OCI-LY3 (cell line): ENCODE data around the gene PPP1R26.

ENCODE experiments used
- H2AFZ ChIP-seq: fragments of 200-600, 300-600 bp; shearing (Covaris generic); 2 replicates; pipeline ENCODE4 v1.6.0; 2014; ENCODE audit warnings: antibody characterized with exemption, low read depth, low read length
- H3K27ac ChIP-seq: fragments of 200-600, 300-600 bp; sonication (generic); 2 replicates; pipeline ENCODE4 v1.5.1; 2014; ENCODE audit warnings: mild to moderate bottlenecking, low read length, moderate library complexity, mixed read lengths
- H3K27me3 ChIP-seq: fragments of 200-600, 300-600 bp; sonication (generic); 2 replicates; pipeline ENCODE4 v1.6.1; 2014; ENCODE audit warnings: low read depth, low read length, mixed read lengths
- H3K36me3 ChIP-seq: fragments of 200-600, 300-600 bp; sonication (generic); replicated peaks from 2 replicates; pipeline ENCODE3; 2014; ENCODE audit warnings: low read depth, low read length, mixed read lengths
- H3K4me1 ChIP-seq: fragments of 300-600, 200-600 bp; sonication (generic); 2 replicates; pipeline ENCODE4 v1.6.1; 2014; ENCODE audit warnings: low read length, mixed read lengths
- H3K4me2 ChIP-seq: fragments of 200-600, 300-600 bp; sonication (generic); 2 replicates; pipeline ENCODE4 v1.6.1; 2014; ENCODE audit warnings: low read length, mixed read lengths
- H3K4me3 ChIP-seq: fragments of 300-600, 200-600 bp; sonication (generic); 2 replicates; pipeline ENCODE4 v1.5.1; 2014; ENCODE audit warnings: antibody characterized with exemption, mild to moderate bottlenecking, low read length, moderate library complexity
- H3K79me2 ChIP-seq: fragments of 300-600, 200-600 bp; shearing (Covaris generic); 2 replicates; pipeline ENCODE4 v1.6.1; 2014; ENCODE audit warnings: mild to moderate bottlenecking, low read length, mixed read lengths
- H3K9ac ChIP-seq: fragments of 300-600, 200-600 bp; shearing (Covaris generic); 2 replicates; pipeline ENCODE4 v1.6.0; 2014; ENCODE audit warnings: mild to moderate bottlenecking, low read length, moderate library complexity
- H3K9me3 ChIP-seq: fragments of 200-600, 300-600 bp; shearing (Covaris generic); 2 replicates; pipeline ENCODE4 v1.6.1; 2014; ENCODE audit warnings: low read length, mixed read lengths; ENCODE audit not compliant: insufficient read depth
- H4K20me1 ChIP-seq: fragments of 200-600, 300-600 bp; sonication (generic); 2 replicates; pipeline ENCODE4 v1.6.1; 2016; ENCODE audit warnings: low read length, mixed read lengths; ENCODE audit not compliant: insufficient read depth
- CTCF ChIP-seq: fragments of 200-600, 300-600 bp; sonication (generic); IDR thresholded peaks from 2 replicates; pipeline ENCODE4 v1.5.1; 2014; ENCODE audit warnings: antibody characterized with exemption, low read length, low read depth
- EZH2phosphoT487 ChIP-seq: fragments of 200-600 bp; shearing (Covaris generic); IDR thresholded peaks from 2 replicates; pipeline ENCODE4 v1.6.1; 2018; ENCODE audit warnings: antibody characterized with exemption, mixed run types, low read depth

PPP1R26 gene

DNA sequence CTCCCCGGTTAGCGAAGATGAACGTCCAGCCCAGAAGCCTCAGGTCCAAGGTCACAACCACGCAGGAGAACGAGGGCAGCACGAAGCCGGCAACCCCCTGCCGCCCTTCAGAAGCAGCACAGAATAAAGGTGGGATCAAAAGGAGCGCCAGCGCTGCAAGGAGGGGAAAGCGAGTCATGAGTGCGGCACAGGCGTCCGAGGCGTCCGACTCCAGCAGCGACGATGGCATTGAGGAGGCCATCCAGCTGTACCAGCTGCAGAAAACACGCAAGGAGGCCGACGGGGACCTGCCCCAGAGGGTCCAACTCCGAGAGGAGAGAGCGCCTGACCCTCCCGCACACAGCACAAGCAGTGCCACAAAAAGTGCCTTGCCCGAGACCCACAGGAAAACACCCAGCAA, 5.8 kb downstream of the PPP1R26 start:
- H3K4me3 ChIP-seq, result no peak overlapping the region
- H3K79me2 ChIP-seq, result no peaks in the 10 kb centered on the region
- TF ChIP-seq EZH2phosphoT487 (no peak), CTCF (no peak)
- no peaks in the 10 kb centered on the region for H3K36me3 ChIP-seq
- no peaks in the 10 kb centered on the region for H3K9me3 ChIP-seq
- no peak overlapping the region for H3K9ac ChIP-seq
- H3K27ac ChIP-seq, result no peak overlapping the region
- H3K4me2 ChIP-seq, result no peak overlapping the region
- no peaks in the 10 kb centered on the region for H4K20me1 ChIP-seq
- 0 out of 2 replicates have a peak, but pooled peaks cover 3% of the 10 kb centered on the region for H3K4me1 ChIP-seq
- no peak overlapping the region for H2AFZ ChIP-seq
- no peaks in the 10 kb centered on the region for H3K27me3 ChIP-seq

DNA sequence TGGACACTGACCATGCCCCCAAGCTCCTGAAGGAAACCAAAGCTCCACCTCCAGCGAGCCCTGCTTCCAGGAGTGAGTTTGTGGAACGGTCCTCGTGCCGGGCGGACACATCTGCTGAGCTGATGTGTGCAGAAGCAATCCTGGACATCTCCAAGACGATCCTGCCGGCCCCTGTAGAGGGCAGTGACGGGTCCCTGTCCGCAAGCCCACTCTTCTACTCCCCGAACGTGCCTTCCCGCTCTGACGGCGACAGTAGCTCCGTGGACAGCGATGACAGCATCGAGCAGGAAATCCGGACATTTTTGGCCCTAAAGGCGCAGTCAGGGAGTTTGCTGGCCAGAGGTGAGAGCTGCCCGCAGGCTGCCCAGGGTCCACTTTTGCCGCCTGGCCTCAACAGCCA, 6.2 kb downstream of the PPP1R26 start:
- no peaks in the 10 kb centered on the region for H3K27me3 ChIP-seq
- no peaks in the 10 kb centered on the region for H3K79me2 ChIP-seq
- no peaks in the 10 kb centered on the region for H4K20me1 ChIP-seq
- H3K27ac ChIP-seq, result no peak overlapping the region
- no peak for TF ChIP-seq CTCF
- no peak for TF ChIP-seq EZH2phosphoT487
- 0 out of 2 replicates have a peak, but pooled peaks cover 2% of the 10 kb centered on the region for H3K4me1 ChIP-seq
- no peaks in the 10 kb centered on the region for H3K9me3 ChIP-seq
- no peak overlapping the region for H2AFZ ChIP-seq
- no peak overlapping the region for H3K4me2 ChIP-seq
- no peak overlapping the region for H3K9ac ChIP-seq
- no peak overlapping the region for H3K4me3 ChIP-seq
- H3K36me3 ChIP-seq, result no peaks in the 10 kb centered on the region

DNA sequence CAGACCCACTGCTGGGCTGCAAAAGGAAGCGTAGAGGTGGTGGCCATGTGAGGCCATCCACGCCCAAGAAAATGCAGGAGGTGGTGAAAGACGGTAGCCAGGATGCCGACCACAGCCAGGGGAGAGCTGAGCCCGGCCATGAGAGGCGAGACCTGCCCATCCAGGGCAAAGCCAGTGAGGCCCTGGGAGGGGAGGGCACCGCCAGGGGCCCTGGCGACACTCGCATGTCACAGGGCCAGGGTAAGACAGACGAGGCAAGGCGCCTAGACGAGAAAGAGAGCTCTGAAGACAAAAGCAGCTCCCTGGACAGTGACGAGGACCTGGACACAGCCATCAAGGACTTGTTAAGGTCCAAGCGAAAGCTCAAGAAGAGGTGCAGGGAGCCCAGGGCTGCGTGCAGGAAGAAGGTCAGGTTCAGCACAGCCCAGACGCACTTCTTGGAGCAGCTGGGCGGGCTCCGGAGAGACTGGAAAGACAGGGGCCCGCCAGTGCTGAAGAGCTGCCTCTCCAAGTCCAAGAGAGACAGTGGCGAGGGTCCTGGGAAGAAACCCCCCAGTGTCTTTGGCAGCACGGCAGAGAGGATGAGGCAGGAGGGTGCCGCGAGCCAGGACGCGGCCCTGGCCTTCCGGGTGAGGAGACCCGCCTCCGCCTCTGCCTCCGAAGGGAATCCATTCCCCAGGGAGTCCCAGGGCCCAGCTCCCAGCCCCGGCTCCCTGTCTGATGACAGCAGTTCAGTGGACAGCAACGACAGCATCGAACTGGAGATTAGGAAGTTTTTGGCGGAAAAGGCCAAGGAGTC, 6.9 kb downstream of the PPP1R26 start:
- no peak overlapping the region for H3K4me3 ChIP-seq
- no peaks in the 10 kb centered on the region for H3K9me3 ChIP-seq
- H3K4me1 ChIP-seq, result no peaks in the 10 kb centered on the region
- H3K27me3 ChIP-seq, result no peaks in the 10 kb centered on the region
- TF ChIP-seq CTCF (no peak), EZH2phosphoT487 (no peak)
- H4K20me1 ChIP-seq, result no peaks in the 10 kb centered on the region
- H3K4me2 ChIP-seq, result no peak overlapping the region
- H3K27ac ChIP-seq, result no peak overlapping the region
- no peaks in the 10 kb centered on the region for H3K79me2 ChIP-seq
- no peaks in the 10 kb centered on the region for H3K36me3 ChIP-seq
- no peak overlapping the region for H2AFZ ChIP-seq
- H3K9ac ChIP-seq, result no peak overlapping the region

DNA sequence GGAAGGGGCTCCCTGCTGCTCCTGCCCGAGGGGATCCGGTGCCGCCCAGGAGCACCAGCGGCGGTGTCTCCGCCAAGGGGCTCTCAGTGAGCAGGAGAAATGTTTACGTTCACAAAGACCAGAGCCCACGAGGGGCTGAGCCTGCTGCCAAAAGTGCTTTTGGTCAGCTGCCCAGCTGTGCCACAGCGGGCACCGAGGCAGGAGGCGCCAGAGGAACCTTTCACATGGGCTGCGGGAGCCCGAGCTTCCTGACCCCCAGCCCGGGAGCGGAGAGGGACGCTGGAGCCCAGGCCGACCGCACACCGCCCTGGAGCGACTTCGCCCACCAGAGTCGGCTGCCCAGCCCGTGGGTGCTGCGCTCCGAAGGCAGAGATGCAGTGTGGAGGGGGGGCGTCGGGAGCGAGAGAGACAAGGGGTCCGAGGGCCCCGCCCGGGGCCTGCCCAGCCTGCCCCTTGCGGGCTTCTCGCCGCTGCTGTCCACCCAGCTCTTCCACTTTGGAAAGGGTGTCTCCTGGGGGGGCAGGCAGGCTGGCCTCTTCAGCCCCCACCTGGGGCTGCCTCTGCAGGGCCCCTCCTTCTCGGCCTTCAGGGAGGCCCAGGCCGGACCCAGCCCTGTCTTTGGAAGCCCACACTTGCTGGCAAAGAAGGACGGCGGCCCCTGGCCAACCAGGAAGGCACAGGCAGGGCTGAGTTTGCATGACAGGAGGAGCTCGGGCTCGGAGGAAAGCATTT, 7.9 kb downstream of the PPP1R26 start:
- Histone ChIP-seq H3K4me1 (no peaks in the 10 kb centered on the region), H3K4me2 (no peak overlapping the region), H3K9ac (no peak overlapping the region), H3K27ac (no peak overlapping the region), H4K20me1 (no peaks in the 10 kb centered on the region), H3K27me3 (no peaks in the 10 kb centered on the region), H3K79me2 (no peaks in the 10 kb centered on the region), H3K4me3 (no peak overlapping the region), H2AFZ (no peak overlapping the region), H3K36me3 (no peaks in the 10 kb centered on the region), H3K9me3 (no peaks in the 10 kb centered on the region)
- no peak for TF ChIP-seq EZH2phosphoT487
- TF ChIP-seq CTCF, result no peak
